B cell (primary cell): ENCODE data around the gene ADCY3.

Experiments used
- CTCF ChIP-seq: fragments of 200-600 bp; IDR thresholded peaks from one replicate; pipeline ENCODE4 v1.8.0; 2022; ENCODE audit warnings: antibody characterized with exemption, mild to moderate bottlenecking
- EZH2 ChIP-seq: IDR thresholded peaks from 2 replicates; pipeline ENCODE4 v1.6.1; 2012; ENCODE audit warnings: borderline replicate concordance, low read depth, mild to moderate bottlenecking, moderate library complexity, low read length; ENCODE audit not compliant: insufficient read depth, poor library complexity, severe bottlenecking

GRCh38 chr2:24830786-24831185 is 89.3 kb downstream of the ADCY3 start:
- TF ChIP-seq EZH2, result no peak
- no peak for TF ChIP-seq CTCF
